ENCODE results near the gene RALB.

RALB gene

GRCh38 chr2:120291401-120292311, 39.0 kb downstream of the RALB start:
- Histone ChIP-seq H3K9me3 (ENCODE audit: control insufficient read depth, low read length) (no peaks in the 10 kb centered on the region), H3K36me3 (ENCODE audit: control insufficient read depth, insufficient read depth, low read length) (no peaks in the 10 kb centered on the region), H3K4me3 (ENCODE audit: insufficient read depth, low read depth, low read length) (no peak overlapping the region), H3K27me3 (ENCODE audit: control insufficient read depth, insufficient read depth, low read length, poor library complexity, severe bottlenecking) (no peaks in the 10 kb centered on the region), H3K27ac (ENCODE audit: insufficient read depth, low read depth, low read length, poor library complexity, severe bottlenecking) (no peak overlapping the region), H3K4me1 (ENCODE audit: control insufficient read depth, insufficient read depth, low read length) (peaks cover 14% of the 10 kb centered on the region)
- WGBS, 2 experiments, result 77 to 78% methylated on average over 4 of the region's 4 CpGs

- WGBS, 2 experiments, result 66 to 74% methylated on average over 3 to 5 of the region's 5 CpGs
- no peak overlapping the region for H3K4me3 ChIP-seq (ENCODE audit: insufficient read depth, low read depth, low read length)
- H3K36me3 ChIP-seq (ENCODE audit: control insufficient read depth, insufficient read depth, low read length), result no peaks in the 10 kb centered on the region
- no peaks in the 10 kb centered on the region for H3K27me3 ChIP-seq (ENCODE audit: control insufficient read depth, insufficient read depth, low read length, poor library complexity, severe bottlenecking)
- H3K9me3 ChIP-seq (ENCODE audit: control insufficient read depth, low read length), result no peaks in the 10 kb centered on the region
- peaks cover 14% of the 10 kb centered on the region for H3K4me1 ChIP-seq (ENCODE audit: control insufficient read depth, insufficient read depth, low read length)
- H3K27ac ChIP-seq (ENCODE audit: insufficient read depth, low read depth, low read length, poor library complexity, severe bottlenecking), result no peak overlapping the region
Measured at GRCh38 chr2:120293096-120294007, 40.7 kb downstream of the RALB start.

GRCh38 chr2:120294008-120294340, 41.3 kb downstream of the RALB start:
- 76 to 80% methylated on average over 2 to 3 of the region's 3 CpGs for WGBS, 2 experiments
- H3K9me3 ChIP-seq (ENCODE audit: control insufficient read depth, low read length), result no peaks in the 10 kb centered on the region
- H3K27ac ChIP-seq (ENCODE audit: insufficient read depth, low read depth, low read length, poor library complexity, severe bottlenecking), result no peak overlapping the region
- H3K27me3 ChIP-seq (ENCODE audit: control insufficient read depth, insufficient read depth, low read length, poor library complexity, severe bottlenecking), result no peaks in the 10 kb centered on the region
- no peak overlapping the region for H3K4me3 ChIP-seq (ENCODE audit: insufficient read depth, low read depth, low read length)
- no peaks in the 10 kb centered on the region for H3K36me3 ChIP-seq (ENCODE audit: control insufficient read depth, insufficient read depth, low read length)
- H3K4me1 ChIP-seq (ENCODE audit: control insufficient read depth, insufficient read depth, low read length), result peaks cover 14% of the 10 kb centered on the region

- Histone ChIP-seq H3K4me3 (ENCODE audit: insufficient read depth, low read depth, low read length) (no peak overlapping the region), H3K27ac (ENCODE audit: insufficient read depth, low read depth, low read length, poor library complexity, severe bottlenecking) (no peak overlapping the region), H3K27me3 (ENCODE audit: control insufficient read depth, insufficient read depth, low read length, poor library complexity, severe bottlenecking) (no peaks in the 10 kb centered on the region), H3K36me3 (ENCODE audit: control insufficient read depth, insufficient read depth, low read length) (no peaks in the 10 kb centered on the region), H3K4me1 (ENCODE audit: control insufficient read depth, insufficient read depth, low read length) (no peaks in the 10 kb centered on the region), H3K9me3 (ENCODE audit: control insufficient read depth, low read length) (no peaks in the 10 kb centered on the region)
- WGBS, 2 experiments, result 91 to 94% methylated on average over 5 to 7 of the region's 7 CpGs
Measured at GRCh38 chr2:120298173-120298835, 45.7 kb downstream of the RALB start.

GRCh38 chr2:120299004-120299403, 46.4 kb downstream of the RALB start:
- no peak overlapping the region for H3K27ac ChIP-seq (ENCODE audit: insufficient read depth, low read depth, low read length, poor library complexity, severe bottlenecking)
- no peaks in the 10 kb centered on the region for H3K9me3 ChIP-seq (ENCODE audit: control insufficient read depth, low read length)
- WGBS, 2 experiments, result 95 to 96% methylated on average over 9 of the region's 9 CpGs
- H3K4me3 ChIP-seq (ENCODE audit: insufficient read depth, low read depth, low read length), result no peak overlapping the region
- no peaks in the 10 kb centered on the region for H3K27me3 ChIP-seq (ENCODE audit: control insufficient read depth, insufficient read depth, low read length, poor library complexity, severe bottlenecking)
- no peaks in the 10 kb centered on the region for H3K36me3 ChIP-seq (ENCODE audit: control insufficient read depth, insufficient read depth, low read length)
- H3K4me1 ChIP-seq (ENCODE audit: control insufficient read depth, insufficient read depth, low read length), result no peaks in the 10 kb centered on the region

GRCh38 chr2:120299561-120299960, 46.9 kb downstream of the RALB start:
- Histone ChIP-seq H3K4me3 (ENCODE audit: insufficient read depth, low read depth, low read length) (no peak overlapping the region), H3K27ac (ENCODE audit: insufficient read depth, low read depth, low read length, poor library complexity, severe bottlenecking) (no peak overlapping the region), H3K36me3 (ENCODE audit: control insufficient read depth, insufficient read depth, low read length) (no peaks in the 10 kb centered on the region), H3K4me1 (ENCODE audit: control insufficient read depth, insufficient read depth, low read length) (no peaks in the 10 kb centered on the region), H3K27me3 (ENCODE audit: control insufficient read depth, insufficient read depth, low read length, poor library complexity, severe bottlenecking) (no peaks in the 10 kb centered on the region), H3K9me3 (ENCODE audit: control insufficient read depth, low read length) (no peaks in the 10 kb centered on the region)
- WGBS, 2 experiments, result 91 to 92% methylated on average over 6 of the region's 6 CpGs

GRCh38 chr2:120300385-120300784, 47.7 kb downstream of the RALB start:
- Histone ChIP-seq H3K9me3 (ENCODE audit: control insufficient read depth, low read length) (no peaks in the 10 kb centered on the region), H3K36me3 (ENCODE audit: control insufficient read depth, insufficient read depth, low read length) (no peaks in the 10 kb centered on the region), H3K4me1 (ENCODE audit: control insufficient read depth, insufficient read depth, low read length) (no peaks in the 10 kb centered on the region), H3K4me3 (ENCODE audit: insufficient read depth, low read depth, low read length) (no peak overlapping the region), H3K27me3 (ENCODE audit: control insufficient read depth, insufficient read depth, low read length, poor library complexity, severe bottlenecking) (no peaks in the 10 kb centered on the region), H3K27ac (ENCODE audit: insufficient read depth, low read depth, low read length, poor library complexity, severe bottlenecking) (no peak overlapping the region)
- 93% methylated on average over 10 of the region's 10 CpGs for WGBS, 2 experiments

GRCh38 chr2:120301284-120301683, 48.6 kb downstream of the RALB start:
- H3K4me3 ChIP-seq (ENCODE audit: insufficient read depth, low read depth, low read length), result no peak overlapping the region
- H3K9me3 ChIP-seq (ENCODE audit: control insufficient read depth, low read length), result no peaks in the 10 kb centered on the region
- H3K36me3 ChIP-seq (ENCODE audit: control insufficient read depth, insufficient read depth, low read length), result no peaks in the 10 kb centered on the region
- no peak overlapping the region for H3K27ac ChIP-seq (ENCODE audit: insufficient read depth, low read depth, low read length, poor library complexity, severe bottlenecking)
- H3K4me1 ChIP-seq (ENCODE audit: control insufficient read depth, insufficient read depth, low read length), result no peaks in the 10 kb centered on the region
- H3K27me3 ChIP-seq (ENCODE audit: control insufficient read depth, insufficient read depth, low read length, poor library complexity, severe bottlenecking), result no peaks in the 10 kb centered on the region
- 87 to 90% methylated on average over 5 of the region's 5 CpGs for WGBS, 2 experiments

GRCh38 chr2:120302301-120302700, 49.6 kb downstream of the RALB start:
- no peaks in the 10 kb centered on the region for H3K36me3 ChIP-seq (ENCODE audit: control insufficient read depth, insufficient read depth, low read length)
- H3K27me3 ChIP-seq (ENCODE audit: control insufficient read depth, insufficient read depth, low read length, poor library complexity, severe bottlenecking), result no peaks in the 10 kb centered on the region
- H3K4me1 ChIP-seq (ENCODE audit: control insufficient read depth, insufficient read depth, low read length), result no peaks in the 10 kb centered on the region
- no peak overlapping the region for H3K27ac ChIP-seq (ENCODE audit: insufficient read depth, low read depth, low read length, poor library complexity, severe bottlenecking)
- WGBS, 2 experiments, result 92 to 93% methylated on average over 12 of the region's 12 CpGs
- H3K9me3 ChIP-seq (ENCODE audit: control insufficient read depth, low read length), result no peaks in the 10 kb centered on the region
- no peak overlapping the region for H3K4me3 ChIP-seq (ENCODE audit: insufficient read depth, low read depth, low read length)

GRCh38 chr2:120303177-120303576, 50.5 kb downstream of the RALB start:
- no peaks in the 10 kb centered on the region for H3K27me3 ChIP-seq (ENCODE audit: control insufficient read depth, insufficient read depth, low read length, poor library complexity, severe bottlenecking)
- H3K27ac ChIP-seq (ENCODE audit: insufficient read depth, low read depth, low read length, poor library complexity, severe bottlenecking), result no peak overlapping the region
- 88 to 89% methylated on average over 6 of the region's 6 CpGs for WGBS, 2 experiments
- no peaks in the 10 kb centered on the region for H3K9me3 ChIP-seq (ENCODE audit: control insufficient read depth, low read length)
- no peak overlapping the region for H3K4me3 ChIP-seq (ENCODE audit: insufficient read depth, low read depth, low read length)
- no peaks in the 10 kb centered on the region for H3K36me3 ChIP-seq (ENCODE audit: control insufficient read depth, insufficient read depth, low read length)
- H3K4me1 ChIP-seq (ENCODE audit: control insufficient read depth, insufficient read depth, low read length), result no peaks in the 10 kb centered on the region

All from ectodermal cell (in vitro differentiated cells).